Central memory CD4-positive, alpha-beta T cell (primary cell): ENCODE measurements around the gene FSIP1.

Source experiments
- DNase-seq: peaks from one replicate; pipeline ENCODE4 v3.0.0; 2022

Gene FSIP1

GRCh38 chr15:39580117-39580484, 202.5 kb downstream of the FSIP1 start:
- DNase-seq = peak; percentile 76

GRCh38 chr15:39579487-39580116, 203.0 kb downstream of the FSIP1 start:
- DNase-seq = no peak

- no peak for DNase-seq
These were observed 203.7 kb downstream of the FSIP1 start for GRCh38 chr15:39578851-39579486.

- DNase-seq = no peak
These were observed 207.5 kb downstream of the FSIP1 start for GRCh38 chr15:39575180-39575579.

GRCh38 chr15:39574427-39574826, 208.2 kb downstream of the FSIP1 start:
- DNase-seq = no peak

- DNase-seq = no peak
These were observed 208.8 kb downstream of the FSIP1 start for GRCh38 chr15:39573844-39574243.

GRCh38 chr15:39573287-39573686, 209.4 kb downstream of the FSIP1 start:
- no peak for DNase-seq

GRCh38 chr15:39565851-39566250, 216.8 kb downstream of the FSIP1 start:
- DNase-seq = no peak

GRCh38 chr15:39564972-39565665, 217.5 kb downstream of the FSIP1 start:
- no peak for DNase-seq

- DNase-seq = no peak
These were observed 224.2 kb downstream of the FSIP1 start for GRCh38 chr15:39558421-39558820.

- no peak for DNase-seq
These were observed 226.2 kb downstream of the FSIP1 start for GRCh38 chr15:39556461-39556860.

GRCh38 chr15:39555885-39556284, 226.8 kb downstream of the FSIP1 start:
- DNase-seq = no peak

GRCh38 chr15:39554746-39555387, 227.8 kb downstream of the FSIP1 start:
- DNase-seq = no peak

- no peak for DNase-seq
These were observed 228.5 kb downstream of the FSIP1 start for GRCh38 chr15:39553947-39554693.

GRCh38 chr15:39552556-39552955, 230.1 kb downstream of the FSIP1 start:
- DNase-seq = no peak

- no peak for DNase-seq
These were observed 231.2 kb downstream of the FSIP1 start for GRCh38 chr15:39551476-39551875.
